ENCODE data around the gene NAPG. TPM values are rescaled to one million over a fixed set of nuclear protein-coding genes. Genes with fewer than 3 reads are reported as not detected.
"Not testable (repeated sequence)": the region's sequence is repeated elsewhere in the genome, so short reads cannot be mapped to it uniquely, and the experiment has no call there.

NAPG gene
- total RNA-seq, 1 donor from 2014 or later: 32.0 TPM

- Mint-ChIP-seq H3K27ac (ENCODE audit: unreplicated experiment) (no peak overlapping the region), H3K9me3 (ENCODE audit: low read depth) (no peaks in the 10 kb centered on the region), H3K4me1 (ENCODE audit: low read depth) (peaks cover 15% of the 10 kb centered on the region), H3K36me3 (ENCODE audit: low read depth) (peaks cover 43% of the 10 kb centered on the region), H3K4me3 (ENCODE audit: unreplicated experiment) (no peak overlapping the region), H3K27me3 (ENCODE audit: low read depth) (no peaks in the 10 kb centered on the region)
- TF ChIP-seq CTCF (IDR thresholded peaks at IDR 0.05): no peak
- no peak for DNase-seq (ENCODE audit: low spot score)
Measured at GRCh38 chr18:10544093-10544748, 18.4 kb downstream of the NAPG start.

GRCh38 chr18:10546557-10547300, 20.9 kb downstream of the NAPG start:
- no peak for DNase-seq (ENCODE audit: low spot score)
- Mint-ChIP-seq H3K4me1 (ENCODE audit: low read depth) (peaks cover 15% of the 10 kb centered on the region), H3K27ac (ENCODE audit: unreplicated experiment) (no peak overlapping the region), H3K36me3 (ENCODE audit: low read depth) (peaks cover 45% of the 10 kb centered on the region), H3K4me3 (ENCODE audit: unreplicated experiment) (no peak overlapping the region), H3K27me3 (ENCODE audit: low read depth) (no peaks in the 10 kb centered on the region), H3K9me3 (ENCODE audit: low read depth) (no peaks in the 10 kb centered on the region)
- TF ChIP-seq CTCF (IDR thresholded peaks at IDR 0.05): no peak

GRCh38 chr18:10552226-10552625, 26.4 kb downstream of the NAPG start:
- TF ChIP-seq CTCF (IDR thresholded peaks at IDR 0.05): no peak
- H3K36me3 Mint-ChIP-seq (ENCODE audit: low read depth): peaks cover 52% of the 10 kb centered on the region
- H3K27me3 Mint-ChIP-seq (ENCODE audit: low read depth): no peaks in the 10 kb centered on the region
- no peak for DNase-seq (ENCODE audit: low spot score)
- no peaks in the 10 kb centered on the region for H3K9me3 Mint-ChIP-seq (ENCODE audit: low read depth)
- H3K4me1 Mint-ChIP-seq (ENCODE audit: low read depth): no peaks in the 10 kb centered on the region
- H3K4me3 Mint-ChIP-seq (ENCODE audit: unreplicated experiment): no peak overlapping the region
- no peak overlapping the region for H3K27ac Mint-ChIP-seq (ENCODE audit: unreplicated experiment)

GRCh38 chr18:10556251-10556650, 30.4 kb downstream of the NAPG start:
- not testable (repeated sequence) for DNase-seq (ENCODE audit: low spot score); H3K4me3 Mint-ChIP-seq (ENCODE audit: unreplicated experiment); H3K27me3 Mint-ChIP-seq (ENCODE audit: low read depth); H3K9me3 Mint-ChIP-seq (ENCODE audit: low read depth); H3K27ac Mint-ChIP-seq (ENCODE audit: unreplicated experiment)
- peaks cover 10% of the 10 kb centered on the region for H3K4me1 Mint-ChIP-seq (ENCODE audit: low read depth)
- H3K36me3 Mint-ChIP-seq (ENCODE audit: low read depth): peaks cover 32% of the 10 kb centered on the region

- Mint-ChIP-seq H3K27ac (ENCODE audit: unreplicated experiment) (no peak overlapping the region), H3K4me3 (ENCODE audit: unreplicated experiment) (no peak overlapping the region), H3K36me3 (ENCODE audit: low read depth) (peaks cover 29% of the 10 kb centered on the region), H3K9me3 (ENCODE audit: low read depth) (no peaks in the 10 kb centered on the region), H3K27me3 (ENCODE audit: low read depth) (no peaks in the 10 kb centered on the region), H3K4me1 (ENCODE audit: low read depth) (peaks cover 17% of the 10 kb centered on the region)
- DNase-seq (ENCODE audit: low spot score): no peak
- no peak for TF ChIP-seq CTCF (IDR thresholded peaks at IDR 0.05)
Measured at GRCh38 chr18:10557085-10557677, 31.4 kb downstream of the NAPG start.
